GM19452 (cell line): Measurements from ENCODE around the gene DDX53.

ENCODE experiments used
- ATAC-seq: cut with Tn5 transposase; IDR thresholded peaks from one replicate; pipeline ENCODE4 v1.9.1; 2021; ENCODE audit not compliant: unreplicated experiment

Gene DDX53

DNA sequence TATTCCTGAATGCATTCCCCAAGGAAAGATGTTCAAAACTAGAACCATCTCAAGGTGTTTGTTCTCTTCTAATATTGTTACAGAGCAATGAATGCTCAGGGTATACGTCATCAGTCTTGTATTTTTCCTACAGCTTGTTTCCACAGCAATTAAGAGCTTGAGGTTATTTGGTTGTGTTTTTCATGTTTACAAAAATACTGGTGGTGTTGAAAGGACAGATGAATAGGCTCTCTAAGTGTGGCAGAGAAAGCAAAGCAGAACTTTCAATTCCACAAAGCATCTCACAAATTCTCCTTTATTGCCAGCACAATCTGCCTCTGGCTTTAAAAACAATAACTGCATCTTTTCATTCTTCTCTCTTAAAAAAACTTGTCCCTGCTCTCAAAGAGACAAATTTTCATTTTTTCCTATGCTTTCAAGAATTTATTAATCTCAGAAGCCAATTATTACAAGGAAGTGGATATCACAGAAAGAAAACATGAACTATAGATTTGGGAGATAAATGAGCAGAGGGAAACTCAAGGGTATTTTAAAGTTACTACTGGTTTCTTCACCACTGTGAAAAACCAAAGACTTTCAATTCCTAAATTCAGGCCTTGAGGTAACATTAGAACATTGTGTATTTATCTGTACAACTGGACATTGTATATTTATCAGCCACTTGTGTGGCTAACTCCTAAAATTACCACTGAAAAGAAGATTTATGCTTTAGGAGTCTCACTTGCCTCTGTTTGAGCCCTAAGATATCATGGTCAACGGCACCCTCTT lies 49.2 kb downstream of the DDX53 start:
- no peak for ATAC-seq

GRCh38 chrX:23052324-23052723 lies 52.6 kb downstream of the DDX53 start:
- ATAC-seq = no peak
